VCaP (cell line): ENCODE data around the gene TSNAXIP1.

ENCODE experiments used
- H3K27ac ChIP-seq: fragments of 450-650 bp; 2 replicates; pipeline ENCODE4 v1.5.1; 2017
- CTCF ChIP-seq: fragments of 450-650 bp; conservative IDR thresholded peaks from 2 replicates; pipeline ENCODE4 v1.5.1; 2017; ENCODE audit warnings: mild to moderate bottlenecking, moderate library complexity

TSNAXIP1 gene

GRCh38 chr16:67855789-67856188 lies 49.1 kb downstream of the TSNAXIP1 start:
- H3K27ac ChIP-seq = no peak overlapping the region
- TF ChIP-seq CTCF = no peak

DNA sequence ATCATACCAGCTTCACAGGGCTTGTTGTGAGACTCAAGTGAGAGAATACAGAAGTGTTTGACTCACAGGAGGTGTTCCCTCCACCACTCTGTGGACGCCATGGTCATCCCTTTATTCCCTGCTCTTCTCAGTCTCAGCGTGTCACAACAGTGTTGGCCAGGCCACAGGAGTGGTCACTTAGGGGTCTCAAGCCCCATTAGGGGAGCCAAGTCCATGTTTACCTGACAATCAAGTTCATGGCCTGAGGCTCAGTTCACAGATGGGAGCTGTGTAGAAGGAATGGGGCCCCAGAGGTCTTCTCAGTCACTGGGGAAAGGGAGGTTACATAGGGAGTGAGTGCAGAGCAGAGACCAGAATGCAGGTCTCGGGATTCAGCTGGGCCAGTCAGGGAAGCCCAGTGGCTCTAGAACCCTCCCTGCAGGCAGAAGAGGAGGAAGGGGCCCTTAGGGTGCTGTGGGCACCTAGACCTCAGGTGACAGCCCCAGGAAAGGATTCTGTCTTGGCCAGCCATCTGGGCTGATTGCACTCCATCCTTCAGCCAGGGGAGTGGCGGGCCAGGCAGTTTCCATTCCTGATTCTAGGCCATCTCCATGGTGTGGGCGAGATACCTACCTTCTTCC lies 50.3 kb downstream of the TSNAXIP1 start:
- TF ChIP-seq CTCF = no peak
- no peak overlapping the region for H3K27ac ChIP-seq

DNA sequence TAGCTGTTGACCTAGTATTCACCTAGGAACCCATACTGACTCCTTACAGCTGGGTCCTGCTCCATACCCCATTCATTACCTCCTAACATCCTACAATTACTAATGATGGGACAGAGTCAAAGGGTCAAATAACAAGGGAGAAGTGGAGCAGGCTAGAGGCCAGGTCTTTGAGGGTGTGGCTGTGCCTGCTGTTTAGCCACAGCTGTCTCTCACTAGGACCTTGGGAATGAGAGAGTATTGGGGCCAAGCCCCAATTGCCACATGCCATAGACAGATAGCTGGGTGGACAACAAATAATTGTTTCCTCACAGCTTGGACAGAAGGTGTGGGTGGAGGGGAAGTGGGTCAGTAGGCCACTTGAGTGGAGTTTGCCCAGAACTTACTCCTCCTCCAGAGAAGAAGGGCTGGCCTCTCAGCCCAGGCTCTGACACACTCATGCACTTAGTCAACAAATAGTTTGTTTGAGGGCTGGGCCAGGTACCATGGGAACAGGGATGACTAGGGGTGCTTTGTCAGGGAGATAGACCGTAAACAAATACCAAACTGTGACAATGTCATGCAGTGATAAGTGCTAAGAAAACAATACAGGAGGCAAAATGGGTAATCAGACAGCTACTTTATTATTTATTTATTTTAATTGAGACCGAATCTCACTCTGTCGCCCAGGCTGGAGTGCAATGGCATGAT lies 51.0 kb downstream of the TSNAXIP1 start:
- no peak overlapping the region for H3K27ac ChIP-seq
- no peak for TF ChIP-seq CTCF

- no peak overlapping the region for H3K27ac ChIP-seq
- TF ChIP-seq CTCF = no peak
These were observed 51.8 kb downstream of the TSNAXIP1 start for GRCh38 chr16:67858500-67858899.

- no peak for TF ChIP-seq CTCF
- H3K27ac ChIP-seq = no peak overlapping the region
These were observed 54.1 kb downstream of the TSNAXIP1 start for GRCh38 chr16:67860589-67861398.

DNA sequence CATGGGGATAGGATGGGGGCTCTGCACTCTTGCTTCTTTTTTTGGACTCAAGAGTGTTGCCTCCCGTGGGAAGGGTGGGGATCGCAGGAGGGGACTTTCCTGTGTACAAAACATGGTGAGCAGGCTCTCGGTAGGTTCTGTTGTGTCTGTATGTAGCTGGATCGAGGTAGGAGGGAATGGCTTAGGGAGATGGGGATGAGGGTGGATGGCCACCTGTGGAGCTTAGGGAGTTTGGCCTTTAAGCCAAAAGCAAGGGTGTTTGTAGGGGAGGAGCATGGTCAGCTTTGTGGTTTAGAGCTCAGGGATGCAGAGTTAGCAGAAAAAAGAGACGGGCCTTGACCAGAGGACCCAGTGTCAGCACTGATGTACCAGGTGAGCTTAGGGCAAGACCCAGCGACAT lies 55.2 kb downstream of the TSNAXIP1 start:
- H3K27ac ChIP-seq = no peak overlapping the region
- TF ChIP-seq CTCF = no peak
